Measurements from ENCODE around the gene TOLLIP. TPM values are rescaled to one million over a fixed set of nuclear protein-coding genes. Genes with fewer than 3 reads are reported as not detected.

TOLLIP gene
- total and polyA plus RNA-seq, 2 of the 4 experiments (the other 2 are of a cell fraction): 19.7 to 42.9 TPM

DNA sequence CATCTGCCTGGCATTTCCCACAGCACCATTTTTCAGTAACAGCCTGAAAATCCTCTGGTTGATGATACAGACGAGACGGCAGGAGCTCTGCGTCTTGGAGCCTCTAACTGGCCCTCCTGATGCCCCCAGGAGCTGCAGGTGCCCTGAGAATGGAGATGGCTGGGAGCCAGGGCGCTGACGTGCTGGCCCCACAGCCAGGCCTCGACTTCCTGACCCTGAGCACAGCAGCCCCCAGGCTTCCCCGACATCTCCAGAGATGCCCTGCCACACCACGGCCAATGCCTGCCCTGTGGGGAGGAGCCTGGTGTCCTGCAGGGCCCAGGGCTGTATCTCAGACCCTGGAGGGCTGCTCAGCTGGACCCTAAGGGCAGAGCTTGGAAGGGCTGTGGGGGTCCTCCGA is 21.5 kb downstream of the TOLLIP start:
- POLR2A ChIA-PET (ENCODE audit: unreplicated experiment): no interaction called here
- Histone ChIP-seq H3K27me3 (ENCODE audit: control insufficient read depth, insufficient read depth, low read length) (no peaks in the 10 kb centered on the region), H2BK15ac (ENCODE audit: low read depth, low read length) (no peak overlapping the region), H3K4me2 (ENCODE audit: low read depth, low read length) (no peak overlapping the region), H2BK5ac (ENCODE audit: low read depth, low read length, poor library complexity, severe bottlenecking) (no peak overlapping the region), H3K18ac (ENCODE audit: low read depth, low read length) (no peak overlapping the region), H3K4me3 (ENCODE audit: insufficient read depth, low read depth, low read length) (no peak overlapping the region), H2BK20ac (ENCODE audit: low read depth, low read length) (no peak overlapping the region), H3K23ac (ENCODE audit: low read depth, low read length) (no peak overlapping the region), H3K36me3 (ENCODE audit: control insufficient read depth, insufficient read depth, low read length) (peaks cover 63% of the 10 kb centered on the region), H4K91ac (ENCODE audit: insufficient read depth, low read depth, low read length) (no peak overlapping the region), H3K56ac (ENCODE audit: extremely low read depth, insufficient read depth, low read length) (no peak overlapping the region), H3K9me1 (ENCODE audit: insufficient read depth, low read length) (no peaks in the 10 kb centered on the region), H3K27ac (ENCODE audit: insufficient read depth, low read length) (no peak overlapping the region), H2BK120ac (ENCODE audit: low read depth, low read length) (no peak overlapping the region), H4K8ac (ENCODE audit: low read depth in 2 of 2, low read length in 2 of 2) (no peak overlapping the region), H3K9ac (ENCODE audit: low read depth, low read length) (no peak overlapping the region), H4K5ac (ENCODE audit: low read depth, low read length) (no peak overlapping the region), H3K14ac (replicated peaks; ENCODE audit: low read depth, low read length) (no peak overlapping the region), H3K4ac (ENCODE audit: low read depth, low read length) (no peak overlapping the region), H3K79me1 (ENCODE audit: low read depth in 1 of 2, low read length in 2 of 2) (peaks cover 11 to 35% of the 10 kb centered on the region in 2 experiments; a peak in 3 of 4 replicates), H4K20me1 (ENCODE audit: insufficient read depth, low read length) (peaks cover 28% of the 10 kb centered on the region), H2AK5ac (ENCODE audit: low read depth, low read length) (no peak overlapping the region), H2AFZ (replicated peaks; ENCODE audit: low read length, poor library complexity) (no peak overlapping the region), H2AK9ac (replicated peaks; ENCODE audit: low read depth, low read length, poor library complexity) (no peak overlapping the region), H3K9me3 (ENCODE audit: control insufficient read depth, insufficient read depth, low read length) (no peaks in the 10 kb centered on the region), H3K4me1 (ENCODE audit: control insufficient read depth, insufficient read depth, low read length) (no peaks in the 10 kb centered on the region)
- intact Hi-C loops (cut with micrococcal nuclease) (no loop called here), dilution Hi-C loops (cut with HindIII; ENCODE audit: low sequenced_read_pairs, unreplicated experiment) (no loop called here), in situ Hi-C loops (cut with MboI; ENCODE audit: low sequenced_read_pairs) (no loop called here)
- ATAC-seq (ENCODE audit: low read depth) (no peak), DNase-seq (no peak)
- BruUV-seq (replicated peaks): no TSS peak
- TF ChIP-seq MAZ (IDR thresholded peaks at IDR 0.05; ENCODE audit: borderline replicate concordance, low read depth, low read length) (no peak), CHD1 (IDR thresholded peaks at IDR 0.05; ENCODE audit: low read depth, low read length) (no peak), MAFK (IDR thresholded peaks at IDR 0.05; ENCODE audit: low read depth, low read length) (no peak), MXI1 (IDR thresholded peaks at IDR 0.05; ENCODE audit: borderline replicate concordance, low read depth, low read length) (no peak), BHLHE40 (IDR thresholded peaks at IDR 0.05; ENCODE audit: low read depth, low read length) (no peak), CEBPB (IDR thresholded peaks at IDR 0.05; ENCODE audit: low read depth, low read length) (no peak), POLR2A (IDR thresholded peaks at IDR 0.05; ENCODE audit: low read depth, low read length) (no peak)
- TF ChIP-seq, protein P1, sequence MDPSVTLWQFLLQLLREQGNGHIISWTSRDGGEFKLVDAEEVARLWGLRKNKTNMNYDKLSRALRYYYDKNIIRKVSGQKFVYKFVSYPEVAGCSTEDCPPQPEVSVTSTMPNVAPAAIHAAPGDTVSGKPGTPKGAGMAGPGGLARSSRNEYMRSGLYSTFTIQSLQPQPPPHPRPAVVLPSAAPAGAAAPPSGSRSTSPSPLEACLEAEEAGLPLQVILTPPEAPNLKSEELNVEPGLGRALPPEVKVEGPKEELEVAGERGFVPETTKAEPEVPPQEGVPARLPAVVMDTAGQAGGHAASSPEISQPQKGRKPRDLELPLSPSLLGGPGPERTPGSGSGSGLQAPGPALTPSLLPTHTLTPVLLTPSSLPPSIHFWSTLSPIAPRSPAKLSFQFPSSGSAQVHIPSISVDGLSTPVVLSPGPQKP (IDR thresholded peaks at IDR 0.05; ENCODE audit: borderline replicate concordance, low read depth, low read length): no peak
- TF ChIP-seq, protein P2, sequence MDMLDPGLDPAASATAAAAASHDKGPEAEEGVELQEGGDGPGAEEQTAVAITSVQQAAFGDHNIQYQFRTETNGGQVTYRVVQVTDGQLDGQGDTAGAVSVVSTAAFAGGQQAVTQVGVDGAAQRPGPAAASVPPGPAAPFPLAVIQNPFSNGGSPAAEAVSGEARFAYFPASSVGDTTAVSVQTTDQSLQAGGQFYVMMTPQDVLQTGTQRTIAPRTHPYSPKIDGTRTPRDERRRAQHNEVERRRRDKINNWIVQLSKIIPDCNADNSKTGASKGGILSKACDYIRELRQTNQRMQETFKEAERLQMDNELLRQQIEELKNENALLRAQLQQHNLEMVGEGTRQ (IDR thresholded peaks at IDR 0.05; ENCODE audit: low read depth, low read length): no peak
- CTCF ChIA-PET: no interaction called here
- WGBS, 2 experiments (ENCODE audit: extremely low coverage in 2 of 2, insufficient read length in 1 of 2): 90% methylated on average over 2 of the region's 9 CpGs; no CpG with 5 or more reads in 1 of the 2 experiments

Data from IMR-90 (cell line).